ENCODE results near the gene POLR2C. TPM values are rescaled to one million over a fixed set of nuclear protein-coding genes. Genes with fewer than 3 reads are reported as not detected.

The POLR2C gene
- total RNA-seq, 1 experiment from 2014 or later: 85.6 TPM

DNA sequence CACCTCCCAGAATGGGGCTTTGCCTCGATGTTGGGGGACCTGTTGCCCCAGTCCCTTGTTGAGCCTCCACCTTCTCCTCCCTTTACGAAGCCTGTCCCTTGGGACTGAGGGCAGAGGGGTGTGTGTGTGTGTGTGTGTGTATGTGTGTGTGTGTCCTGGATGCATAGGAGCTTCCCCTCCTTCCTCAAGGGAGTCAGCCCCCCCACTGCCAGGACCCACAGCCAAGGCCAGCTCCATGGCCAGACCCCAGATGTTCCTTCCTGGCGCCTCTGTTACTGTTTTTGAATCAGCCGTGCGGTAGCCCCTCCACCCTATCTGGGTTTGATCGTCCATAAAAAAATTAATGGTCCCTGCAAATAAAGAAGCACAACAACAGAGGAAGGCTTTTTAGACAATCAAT, 41.5 kb downstream of the POLR2C start:
- no peaks in the 10 kb centered on the region for H3K23me2 ChIP-seq (ENCODE audit: insufficient read length, low read depth, low read length, poor library complexity, severe bottlenecking)
- no peaks in the 10 kb centered on the region for H4K20me1 ChIP-seq (ENCODE audit: control insufficient read depth, insufficient read depth, insufficient read length)
- no peak overlapping the region for H3K18ac ChIP-seq (ENCODE audit: insufficient read length, low read depth, low read length)
- H3K4ac ChIP-seq (ENCODE audit: low read depth, low read length): no peak overlapping the region
- no peaks in the 10 kb centered on the region for H3K79me1 ChIP-seq (ENCODE audit: insufficient read depth, low read depth, low read length, poor library complexity, severe bottlenecking)
- no peak overlapping the region for H4K5ac ChIP-seq (ENCODE audit: insufficient read length, low read depth, low read length)
- no peak overlapping the region for H2BK15ac ChIP-seq (ENCODE audit: low read depth, low read length)
- H3K27me3 ChIP-seq (ENCODE audit: insufficient read depth, low read length): no peaks in the 10 kb centered on the region
- H3T11ph ChIP-seq (ENCODE audit: low read length): no peak overlapping the region
- H3K9me3 ChIP-seq (ENCODE audit: control insufficient read depth, low read depth, low read length): no peaks in the 10 kb centered on the region
- no peak for DNase-seq
- no peak overlapping the region for H4K91ac ChIP-seq (ENCODE audit: insufficient read length, low read depth, low read length)
- H3K56ac ChIP-seq (ENCODE audit: insufficient read length, low read depth, low read length): no peak overlapping the region
- Mint-ChIP-seq H3K27me3 (ENCODE audit: low read depth) (peaks cover 7% of the 10 kb centered on the region), H3K4me3 (no peak overlapping the region; a peak in 1 of 5 replicates), H3K36me3 (ENCODE audit: insufficient read depth in 1 of 3, low read depth in 3 of 3) (no peaks in the 10 kb centered on the region), H3K9me3 (no peaks in the 10 kb centered on the region), H3K27ac (no peak overlapping the region), H3K4me1 (peaks cover 14 to 24% of the 10 kb centered on the region in 2 experiments)
- no CpG with 5 or more reads among the region's 6 CpGs for WGBS (ENCODE audit: extremely low coverage, insufficient read length, low lambda C conversion rate)
- H3K79me2 ChIP-seq (ENCODE audit: insufficient read depth, low read length): no peaks in the 10 kb centered on the region
- H2AFZ ChIP-seq (ENCODE audit: low read length): no peak overlapping the region
- no peak overlapping the region for H3K23ac ChIP-seq (ENCODE audit: insufficient read length, low read depth, low read length)
- no peak overlapping the region for H3K27ac ChIP-seq (ENCODE audit: insufficient read length, low read depth, low read length)
- H3K9ac ChIP-seq (ENCODE audit: extremely low read depth, insufficient read length, low read length): no peak overlapping the region
- no peak overlapping the region; the same call in 1 of the 2 replicates for H3K14ac ChIP-seq (ENCODE audit: insufficient read depth, low read length)
- H3K4me1 ChIP-seq (ENCODE audit: insufficient read depth, low read length): no peaks in the 10 kb centered on the region; the same call in 1 of the 2 replicates
- no peak overlapping the region for H4K8ac ChIP-seq (replicated peaks; ENCODE audit: insufficient read length, low read depth, low read length)
- H2BK12ac ChIP-seq (ENCODE audit: insufficient read length, low read depth, low read length): no peak overlapping the region
- H2BK20ac ChIP-seq (ENCODE audit: low read depth, low read length, poor library complexity, severe bottlenecking): no peak overlapping the region
- H2AK5ac ChIP-seq (ENCODE audit: insufficient read length, low read length): no peak overlapping the region
- H3K4me2 ChIP-seq (ENCODE audit: insufficient read depth, insufficient read length, low read length): no peak overlapping the region
- H2BK120ac ChIP-seq (ENCODE audit: low read depth, low read length, poor library complexity, severe bottlenecking): no peak overlapping the region
- TF ChIP-seq, protein P1, sequence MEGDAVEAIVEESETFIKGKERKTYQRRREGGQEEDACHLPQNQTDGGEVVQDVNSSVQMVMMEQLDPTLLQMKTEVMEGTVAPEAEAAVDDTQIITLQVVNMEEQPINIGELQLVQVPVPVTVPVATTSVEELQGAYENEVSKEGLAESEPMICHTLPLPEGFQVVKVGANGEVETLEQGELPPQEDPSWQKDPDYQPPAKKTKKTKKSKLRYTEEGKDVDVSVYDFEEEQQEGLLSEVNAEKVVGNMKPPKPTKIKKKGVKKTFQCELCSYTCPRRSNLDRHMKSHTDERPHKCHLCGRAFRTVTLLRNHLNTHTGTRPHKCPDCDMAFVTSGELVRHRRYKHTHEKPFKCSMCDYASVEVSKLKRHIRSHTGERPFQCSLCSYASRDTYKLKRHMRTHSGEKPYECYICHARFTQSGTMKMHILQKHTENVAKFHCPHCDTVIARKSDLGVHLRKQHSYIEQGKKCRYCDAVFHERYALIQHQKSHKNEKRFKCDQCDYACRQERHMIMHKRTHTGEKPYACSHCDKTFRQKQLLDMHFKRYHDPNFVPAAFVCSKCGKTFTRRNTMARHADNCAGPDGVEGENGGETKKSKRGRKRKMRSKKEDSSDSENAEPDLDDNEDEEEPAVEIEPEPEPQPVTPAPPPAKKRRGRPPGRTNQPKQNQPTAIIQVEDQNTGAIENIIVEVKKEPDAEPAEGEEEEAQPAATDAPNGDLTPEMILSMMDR (conservative IDR thresholded peaks at IDR 0.05): no peak
- no peak overlapping the region for H2BK5ac ChIP-seq (ENCODE audit: insufficient read length, low read length)

All from H9 (cell line).